IMR-90 (cell line): ENCODE results near the gene KRT1. TPM values are rescaled to one million over a fixed set of nuclear protein-coding genes. Genes with fewer than 3 reads are reported as not detected.

Experiments used
- ATAC-seq: fragments of 200-7000 bp; cut with Tn5 transposase; 2 replicates; pipeline ENCODE4 v1.9.1; 2020; ENCODE audit warnings: low read depth, mild to moderate bottlenecking, moderate library complexity
- BruUV-seq: library from RNA; stranded (reverse); fragments of 400-500 nt; replicated peaks from 2 replicates; lab custom pipeline; 2021; lab: Mats Ljungman, UMichigan
- CTCF ChIA-PET: fragments of 300-600 bp; formaldehyde crosslinking; extraction: SDS; loops from one replicate; lab custom pipeline; 2021; ENCODE audit warnings: antibody characterized with exemption; lab: Yijun Ruan, JAX
- POLR2A ChIA-PET: fragments of 300-600 bp; sonication (Branson Sonifier 250); formaldehyde crosslinking; loops from one replicate; lab custom pipeline; 2022; ENCODE audit warnings: antibody characterized with exemption; ENCODE audit not compliant: unreplicated experiment; lab: Charles Lee
- DNase-seq: peaks from one replicate; pipeline ENCODE4 v3.0.0; 2013
- H2AFZ ChIP-seq: replicated peaks from 2 replicates; pipeline ENCODE3; 2013; ENCODE audit warnings: low read length, mild to moderate bottlenecking; ENCODE audit not compliant: poor library complexity
- H2AK5ac ChIP-seq: 2 replicates; pipeline ENCODE4 v1.6.1; 2013; ENCODE audit warnings: low read depth, low read length, inconsistent platforms
- H2AK9ac ChIP-seq: replicated peaks from 2 replicates; pipeline ENCODE3; 2013; ENCODE audit warnings: mild to moderate bottlenecking, low read depth, low read length, moderate library complexity; ENCODE audit not compliant: poor library complexity
- H2BK120ac ChIP-seq: 2 replicates; pipeline ENCODE4 v1.6.1; 2013; ENCODE audit warnings: low read depth, low read length, inconsistent platforms
- H2BK15ac ChIP-seq: 3 replicates; pipeline ENCODE4 v1.6.1; 2013; ENCODE audit warnings: low read depth, low read length, inconsistent platforms
- H2BK20ac ChIP-seq: 2 replicates; pipeline ENCODE4 v1.6.1; 2013; ENCODE audit warnings: low read depth, mild to moderate bottlenecking, inconsistent platforms, low read length, moderate library complexity
- H2BK5ac ChIP-seq: 2 replicates; pipeline ENCODE4 v1.6.1; 2013; ENCODE audit warnings: mild to moderate bottlenecking, low read depth, low read length, inconsistent platforms; ENCODE audit not compliant: poor library complexity, severe bottlenecking
- H3K14ac ChIP-seq: replicated peaks from 2 replicates; pipeline ENCODE4 v1.6.1; 2013; ENCODE audit warnings: low read depth, low read length, inconsistent platforms
- H3K18ac ChIP-seq: 2 replicates; pipeline ENCODE4 v1.6.1; 2013; ENCODE audit warnings: low read depth, low read length, control low read depth
- H3K23ac ChIP-seq: 2 replicates; pipeline ENCODE4 v1.6.1; 2013; ENCODE audit warnings: low read depth, low read length, inconsistent platforms
- H3K27ac ChIP-seq: 2 replicates; pipeline ENCODE4 v1.5.1; 2013; ENCODE audit warnings: mild to moderate bottlenecking, control low read depth, low read length; ENCODE audit not compliant: insufficient read depth
- H3K27me3 ChIP-seq: 2 replicates; pipeline ENCODE4 v1.6.1; 2013; ENCODE audit warnings: low read length; ENCODE audit not compliant: control insufficient read depth, insufficient read depth
- H3K36me3 ChIP-seq: 2 replicates; pipeline ENCODE4 v1.6.1; 2013; ENCODE audit warnings: low read length, mixed read lengths; ENCODE audit not compliant: control insufficient read depth, insufficient read depth
- H3K4ac ChIP-seq: 2 replicates; pipeline ENCODE4 v1.6.1; 2013; ENCODE audit warnings: low read depth, low read length, inconsistent platforms
- H3K4me1 ChIP-seq: 2 replicates; pipeline ENCODE4 v1.6.1; 2013; ENCODE audit warnings: low read length, mixed read lengths; ENCODE audit not compliant: control insufficient read depth, insufficient read depth
- H3K4me2 ChIP-seq: 2 replicates; pipeline ENCODE4 v1.6.1; 2013; ENCODE audit warnings: low read depth, mild to moderate bottlenecking, control low read depth, low read length, moderate library complexity
- H3K4me3 ChIP-seq: 2 replicates; pipeline ENCODE4 v1.5.1; 2013; ENCODE audit warnings: low read depth, mild to moderate bottlenecking, control low read depth, low read length, moderate library complexity; ENCODE audit not compliant: insufficient read depth
- H3K56ac ChIP-seq: 2 replicates; pipeline ENCODE4 v1.6.1; 2013; ENCODE audit warnings: low read length, inconsistent platforms; ENCODE audit not compliant: insufficient read depth; ENCODE audit errors: extremely low read depth
- H3K79me1 ChIP-seq, 2 experiments: 2 replicates each; pipeline ENCODE4 v1.6.1; 2013; ENCODE audit warnings: low read length in 2 of 2, inconsistent platforms in 1 of 2, low read depth in 1 of 2
- H3K9ac ChIP-seq: 2 replicates; pipeline ENCODE4 v1.6.1; 2013; ENCODE audit warnings: low read depth, low read length, control low read depth
- H3K9me1 ChIP-seq: 2 replicates; pipeline ENCODE4 v1.6.1; 2013; ENCODE audit warnings: low read length, inconsistent platforms; ENCODE audit not compliant: insufficient read depth
- H3K9me3 ChIP-seq: 2 replicates; pipeline ENCODE4 v1.6.1; 2013; ENCODE audit warnings: low read length; ENCODE audit not compliant: control insufficient read depth, insufficient read depth
- H4K20me1 ChIP-seq: 2 replicates; pipeline ENCODE4 v1.6.1; 2013; ENCODE audit warnings: low read length, inconsistent platforms; ENCODE audit not compliant: insufficient read depth
- H4K5ac ChIP-seq: 2 replicates; pipeline ENCODE4 v1.6.1; 2013; ENCODE audit warnings: mild to moderate bottlenecking, low read depth, low read length, control low read depth
- H4K8ac ChIP-seq, 2 experiments: 2 replicates each; pipeline ENCODE4 v1.6.1; 2013; ENCODE audit warnings: low read depth in 2 of 2, low read length in 2 of 2, control low read depth in 1 of 2, inconsistent platforms in 1 of 2
- H4K91ac ChIP-seq: 2 replicates; pipeline ENCODE4 v1.6.1; 2013; ENCODE audit warnings: low read depth, low read length, inconsistent platforms; ENCODE audit not compliant: insufficient read depth
- BHLHE40 ChIP-seq: fragments of 150-350 bp; IDR thresholded peaks from 2 replicates; pipeline ENCODE4 v1.6.1; 2016; ENCODE audit warnings: mild to moderate bottlenecking, low read depth, low read length
- CHD1 ChIP-seq: IDR thresholded peaks from 2 replicates; pipeline ENCODE4 v1.6.1; 2012; ENCODE audit warnings: low read depth, low read length, improper control_type of control experiment
- FOS ChIP-seq: fragments of 150-350 bp; IDR thresholded peaks from 2 replicates; pipeline ENCODE4 v1.6.1; 2016; ENCODE audit warnings: low read depth, low read length
- MAFK ChIP-seq: IDR thresholded peaks from 2 replicates; pipeline ENCODE4 v1.6.1; 2012; ENCODE audit warnings: low read depth, low read length, improper control_type of control experiment
- MAZ ChIP-seq: IDR thresholded peaks from 2 replicates; pipeline ENCODE4 v1.6.1; 2012; ENCODE audit warnings: low read depth, mild to moderate bottlenecking, low read length, improper control_type of control experiment, moderate library complexity, borderline replicate concordance
- NFE2L2 ChIP-seq: fragments of 150-350 bp; IDR thresholded peaks from 2 replicates; pipeline ENCODE4 v1.6.1; 2016; ENCODE audit warnings: low read depth, mild to moderate bottlenecking, low read length
- RAD21 ChIP-seq: IDR thresholded peaks from 2 replicates; pipeline ENCODE4 v1.6.1; 2012; ENCODE audit warnings: low read length, improper control_type of control experiment
- RFX5 ChIP-seq: IDR thresholded peaks from 2 replicates; pipeline ENCODE4 v1.8.0; 2012; ENCODE audit warnings: low read depth, mild to moderate bottlenecking, low read length, moderate library complexity
- WGBS, 2 experiments: methylation state at CpG; one replicate each; pipeline versions ENCODE4 v1.1.5 to v1.1.7; 2013; ENCODE audit warnings: missing lambda C conversion rate in 2 of 2; ENCODE audit not compliant: insufficient read length in 1 of 2; ENCODE audit errors: extremely low coverage in 2 of 2; 5-methylcytosine and 5-hydroxymethylcytosine counted together
- dilution Hi-C: fragments of 300-500 bp; cut with HindIII; formaldehyde crosslinking; loops from one replicate; pipeline ENCODE4 v1.14.3; 2018; ENCODE audit warnings: low sequenced_read_pairs; ENCODE audit not compliant: unreplicated experiment
- in situ Hi-C: fragments of 300-500 bp; cut with MboI; formaldehyde crosslinking; loops from 3 replicates; pipeline ENCODE4 v1.14.3; 2019; ENCODE audit warnings: low sequenced_read_pairs, inconsistent platforms, mixed read lengths
- intact Hi-C: fragments of 100-400 bp; cut with micrococcal nuclease; formaldehyde crosslinking; loops from 2 replicates; pipeline ENCODE4 v1.10.0; 2022
- polyA plus RNA-seq, 3 experiments: library from polyadenylated mRNA; depleted of rRNA; stranded (reverse); fragments of >200 nt; gene quantifications; 2 replicates each; pipeline ENCODE4 v1.2.3, GENCODE V29; 2012; ENCODE audit warnings: low replicate concordance in 1 of 3
- total RNA-seq: library from RNA; depleted of rRNA; stranded (reverse); fragments of >200 nt; gene quantifications from 2 replicates; pipeline ENCODE4 v1.2.3, GENCODE V29; 2012
- TF ChIP-seq, protein P1 (sequence below): fragments of 150-350 bp; IDR thresholded peaks from 2 replicates; pipeline ENCODE4 v1.6.1; 2017; ENCODE audit warnings: mild to moderate bottlenecking, antibody characterized with exemption, low read length, low read depth
- TF ChIP-seq, protein P2 (sequence below): fragments of 150-350 bp; IDR thresholded peaks from 2 replicates; pipeline ENCODE4 v1.6.1; 2016; ENCODE audit warnings: low read depth, mild to moderate bottlenecking, low read length, moderate library complexity, borderline replicate concordance

KRT1 gene
- total and polyA plus RNA-seq, 2 of the 4 experiments (the other 2 are of a cell fraction), result not detected

DNA sequence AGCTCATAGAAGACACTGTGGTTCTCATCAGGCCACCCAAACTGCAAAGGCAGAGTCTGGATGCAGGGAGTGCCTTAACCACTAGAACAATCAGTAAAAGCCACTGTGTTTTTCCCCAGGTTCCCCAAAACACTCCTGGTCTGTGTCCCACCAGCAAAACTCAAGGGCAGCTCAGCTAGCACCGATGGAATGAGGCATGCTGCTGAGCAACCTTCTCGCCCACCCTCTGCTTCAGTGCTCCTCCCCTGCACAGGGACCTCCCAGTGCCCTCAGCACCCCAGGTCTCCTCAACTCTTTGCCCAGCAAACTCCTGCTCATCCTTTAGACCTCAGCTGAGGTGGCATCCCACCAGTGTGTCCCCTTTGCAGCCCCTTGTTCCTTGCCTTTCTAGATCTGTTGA, 19.2 kb upstream of the KRT1 start:
- Histone ChIP-seq H3K4me3 (no peak overlapping the region), H4K91ac (no peak overlapping the region), H3K9me1 (no peaks in the 10 kb centered on the region; the same call in 1 of the 2 replicates), H2AK9ac (no peak overlapping the region), H3K18ac (no peak overlapping the region), H3K4me1 (no peaks in the 10 kb centered on the region), H4K20me1 (no peaks in the 10 kb centered on the region), H2AFZ (no peak overlapping the region), H3K9ac (no peak overlapping the region), H3K36me3 (no peaks in the 10 kb centered on the region), H3K27ac (no peak overlapping the region), H3K14ac (no peak overlapping the region), H2AK5ac (no peak overlapping the region), H3K4ac (no peak overlapping the region), H3K4me2 (no peak overlapping the region), H2BK120ac (no peak overlapping the region), H3K56ac (no peak overlapping the region), H3K79me1 (no peaks in the 10 kb centered on the region), H3K27me3 (peaks cover 30% of the 10 kb centered on the region), H4K8ac (no peak overlapping the region), H3K23ac (no peak overlapping the region), H4K5ac (no peak overlapping the region), H3K9me3 (no peaks in the 10 kb centered on the region), H2BK5ac (no peak overlapping the region), H2BK15ac (no peak overlapping the region), H2BK20ac (no peak overlapping the region)
- dilution Hi-C loops, result no loop called here
- in situ Hi-C loops, result no loop called here
- ChIA-PET POLR2A (no interaction called here), CTCF (no interaction called here)
- intact Hi-C loops, result no loop called here
- no peak for DNase-seq
- TF ChIP-seq BHLHE40 (no peak), NFE2L2 (no peak), MAZ (no peak), RFX5 (no peak), FOS (no peak), RAD21 (no peak), MAFK (no peak), CHD1 (no peak)
- TF ChIP-seq, protein P1, sequence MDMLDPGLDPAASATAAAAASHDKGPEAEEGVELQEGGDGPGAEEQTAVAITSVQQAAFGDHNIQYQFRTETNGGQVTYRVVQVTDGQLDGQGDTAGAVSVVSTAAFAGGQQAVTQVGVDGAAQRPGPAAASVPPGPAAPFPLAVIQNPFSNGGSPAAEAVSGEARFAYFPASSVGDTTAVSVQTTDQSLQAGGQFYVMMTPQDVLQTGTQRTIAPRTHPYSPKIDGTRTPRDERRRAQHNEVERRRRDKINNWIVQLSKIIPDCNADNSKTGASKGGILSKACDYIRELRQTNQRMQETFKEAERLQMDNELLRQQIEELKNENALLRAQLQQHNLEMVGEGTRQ, result no peak
- TF ChIP-seq, protein P2, sequence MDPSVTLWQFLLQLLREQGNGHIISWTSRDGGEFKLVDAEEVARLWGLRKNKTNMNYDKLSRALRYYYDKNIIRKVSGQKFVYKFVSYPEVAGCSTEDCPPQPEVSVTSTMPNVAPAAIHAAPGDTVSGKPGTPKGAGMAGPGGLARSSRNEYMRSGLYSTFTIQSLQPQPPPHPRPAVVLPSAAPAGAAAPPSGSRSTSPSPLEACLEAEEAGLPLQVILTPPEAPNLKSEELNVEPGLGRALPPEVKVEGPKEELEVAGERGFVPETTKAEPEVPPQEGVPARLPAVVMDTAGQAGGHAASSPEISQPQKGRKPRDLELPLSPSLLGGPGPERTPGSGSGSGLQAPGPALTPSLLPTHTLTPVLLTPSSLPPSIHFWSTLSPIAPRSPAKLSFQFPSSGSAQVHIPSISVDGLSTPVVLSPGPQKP, result no peak
- ATAC-seq, result no peak
- WGBS, 2 experiments, result no CpG with 5 or more reads among the region's 2 CpGs
- no TSS peak for BruUV-seq
